ENCODE data around the gene BORCS5.
"Not testable (repeated sequence)": the region's sequence is repeated elsewhere in the genome, so short reads cannot be mapped to it uniquely, and the experiment has no call there.

DNA sequence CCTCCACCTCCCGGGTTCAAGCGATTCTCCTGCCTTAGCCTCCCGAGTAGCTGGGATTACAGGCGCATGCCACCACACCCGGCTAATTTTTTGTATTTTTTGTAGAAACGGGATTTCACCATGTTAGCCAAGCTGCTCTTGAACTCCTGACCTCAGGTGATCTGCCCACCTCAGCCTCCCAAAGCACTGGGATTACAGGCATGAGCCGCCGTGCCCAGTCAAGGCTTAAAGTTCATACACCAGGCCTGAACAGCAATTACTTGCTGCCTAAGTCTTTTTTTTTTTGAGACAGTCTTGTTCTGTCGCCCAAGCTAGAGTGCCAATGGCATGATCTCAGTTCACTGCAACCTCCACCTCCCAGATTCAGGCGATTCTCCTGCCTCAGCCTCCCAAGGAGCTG, 46.2 kb upstream of the BORCS5 start:
- TF ChIP-seq CTCF (conservative IDR thresholded peaks at IDR 0.05; ENCODE audit: low read length); EZH2phosphoT487 (IDR thresholded peaks at IDR 0.05; ENCODE audit: borderline replicate concordance, low read depth, low read length): not testable (repeated sequence)
